GM23248 (cell line): Measurements from ENCODE around the gene TADA3.

Experiments
- EZH2 ChIP-seq: fragments of 200-600 bp; sonication (generic); IDR thresholded peaks from 2 replicates; pipeline ENCODE4 v1.6.1; 2018; ENCODE audit warnings: antibody characterized with exemption, mild to moderate bottlenecking; ENCODE audit not compliant: insufficient read depth, poor library complexity, severe bottlenecking
- EZH2phosphoT487 ChIP-seq: fragments of 200-600 bp; sonication (generic); IDR thresholded peaks from 2 replicates; pipeline ENCODE4 v1.6.1; 2018; ENCODE audit warnings: antibody characterized with exemption, moderate library complexity, mild to moderate bottlenecking, low read depth; ENCODE audit not compliant: insufficient read depth

- TF ChIP-seq EZH2phosphoT487 (no peak), EZH2 (no peak)
Measured at GRCh38 chr3:9782770-9783169, 9.5 kb downstream of the TADA3 start.
